CD4-positive, alpha-beta memory T cell (primary cell): ENCODE data around the gene CEPT1. TPM values are rescaled to one million over a fixed set of nuclear protein-coding genes. Genes with fewer than 3 reads are reported as not detected.

ENCODE experiments used
- CTCF ChIA-PET: fragments of 350-600 bp; sonication (Branson Sonifier 250); formaldehyde crosslinking; loops from one replicate; lab custom pipeline; 2021; ENCODE audit warnings: inconsistent platforms; ENCODE audit not compliant: partially characterized antibody; lab: Charles Lee
- POLR2A ChIA-PET: fragments of 350-600 bp; sonication (Branson Sonifier 250); formaldehyde crosslinking; loops from one replicate; lab custom pipeline; 2021; ENCODE audit not compliant: partially characterized antibody; lab: Charles Lee
- DNase-seq, 5 donors: peaks; one replicate each; pipeline versions ENCODE4 v3.0.0 to v3.0.0-alpha.2; 2020 to 2022; ENCODE audit warnings: mixed read lengths in 1 of 5
- H3K27ac ChIP-seq: one replicate; pipeline ENCODE4 v1.7.0; 2013; ENCODE audit warnings: low read depth, low read length
- H3K27me3 ChIP-seq: 2 replicates; pipeline ENCODE4 v1.7.0; 2013; ENCODE audit warnings: mild to moderate bottlenecking, low read length, moderate library complexity; ENCODE audit not compliant: insufficient read depth
- H3K36me3 ChIP-seq: 2 replicates; pipeline ENCODE4 v1.7.0; 2013; ENCODE audit warnings: mild to moderate bottlenecking, low read length, moderate library complexity; ENCODE audit not compliant: insufficient read depth
- H3K4me1 ChIP-seq: 2 replicates; pipeline ENCODE4 v1.7.0; 2013; ENCODE audit warnings: mild to moderate bottlenecking, low read length, moderate library complexity; ENCODE audit not compliant: insufficient read depth
- H3K4me3 ChIP-seq, 2 donors: one replicate each; pipeline ENCODE4 v1.7.0; 2013; ENCODE audit warnings: low read length in 2 of 2, mild to moderate bottlenecking in 1 of 2
- H3K9me3 ChIP-seq, 2 donors: one replicate each; pipeline ENCODE4 v1.7.0; 2013; ENCODE audit warnings: low read length in 2 of 2, control low read depth in 1 of 2; ENCODE audit not compliant: control insufficient read depth in 1 of 2
- H3K27ac Mint-ChIP-seq, 7 donors: one replicate each; pipeline ENCODE4 v1.8.0; 2020 to 2021; ENCODE audit warnings: mixed read lengths in 7 of 7, mild to moderate bottlenecking in 6 of 7, inconsistent platforms in 3 of 7, moderate library complexity in 3 of 7
- H3K27me3 Mint-ChIP-seq, 2 donors: one replicate each; pipeline ENCODE4 v1.8.0; 2020 to 2021; ENCODE audit warnings: mixed read lengths in 2 of 2
- H3K36me3 Mint-ChIP-seq, 2 donors: one replicate each; pipeline ENCODE4 v1.8.0; 2020 to 2021; ENCODE audit warnings: mixed read lengths in 2 of 2, inconsistent platforms in 1 of 2, mild to moderate bottlenecking in 1 of 2
- H3K4me1 Mint-ChIP-seq, 4 donors: one replicate each; pipeline ENCODE4 v1.8.0; 2020 to 2021; ENCODE audit warnings: mixed read lengths in 4 of 4, mild to moderate bottlenecking in 1 of 4
- H3K4me3 Mint-ChIP-seq, 8 donors: one replicate each; pipeline ENCODE4 v1.8.0; 2020 to 2021; ENCODE audit warnings: mixed read lengths in 8 of 8, mild to moderate bottlenecking in 7 of 8, moderate library complexity in 6 of 8, inconsistent platforms in 3 of 8
- H3K9me3 Mint-ChIP-seq, 8 donors: one replicate each; pipeline ENCODE4 v1.8.0; 2020 to 2021; ENCODE audit warnings: mixed read lengths in 8 of 8, mild to moderate bottlenecking in 5 of 8, inconsistent platforms in 3 of 8, moderate library complexity in 1 of 8
- intact Hi-C: fragments of 100-400 bp; cut with micrococcal nuclease; formaldehyde crosslinking; loops from one replicate; pipeline ENCODE4 v1.15.1; 2023
- polyA plus RNA-seq, 2 donors: library from polyadenylated mRNA; unstranded; fragments of 300-500 nt; fragmentation: Illumina TruSeq; gene quantifications; one replicate each; pipeline ENCODE4 v1.2.3, GENCODE V29; 2021
- total RNA-seq, 2 experiments: library from RNA; stranded (reverse); gene quantifications; one replicate each; pipeline ENCODE4 v1.2.3, GENCODE V29; 2021

The CEPT1 gene
- total and polyA plus RNA-seq, 4 experiments from 2014 or later: 18.4 to 49.6 (median 41.2) TPM

GRCh38 chr1:111217183-111217910, 77.3 kb downstream of the CEPT1 start:
- H3K9me3 ChIP-seq: no peaks in the 10 kb centered on the region
- DNase-seq: no peak
- peaks cover 100% of the 10 kb centered on the region for H3K4me1 ChIP-seq
- Mint-ChIP-seq H3K27ac (peak overlapping the region; percentile 87 to 100 (median 97)), H3K4me1 (peaks cover 91 to 100% (median 95%) of the 10 kb centered on the region in 4 donors), H3K4me3 (peak overlapping the region; percentile 11 to 87 (median 73)), H3K27me3 (peaks cover 0 to 2% of the 10 kb centered on the region in 2 donors), H3K9me3 (peaks cover 0 to 9% (median 0%) of the 10 kb centered on the region in 8 donors), H3K36me3 (peaks cover 0 to 13% of the 10 kb centered on the region in 2 donors)
- H3K4me3 ChIP-seq: peak overlapping the region in 1 of 2 donors; percentile 4
- H3K36me3 ChIP-seq: no peaks in the 10 kb centered on the region
- intact Hi-C loops: loop anchor here (2.0 to 10.0 kb wide), 2 partner anchors 77 to 253 kb away; partner anchors contain the start of genes CEPT1, DRAM2 and LRIF1
- H3K27ac ChIP-seq: peak overlapping the region; percentile 48
- H3K27me3 ChIP-seq: no peaks in the 10 kb centered on the region
- ChIA-PET CTCF (interaction anchor here (1.3 to 17.0 kb wide), 6 partner anchors 11 to 252 kb away, joined by 4 to 623 read pairs (median 20); partner anchors contain the start of gene DENND2D), POLR2A (interaction anchor here (0.7 to 18.7 kb wide), 10 partner anchors 9 to 481 kb away, joined by 3 to 1434 read pairs (median 10); partner anchors contain the start of genes CEPT1, CHI3L2, DENND2D and DRAM2)

- peaks cover 86 to 98% (median 93%) of the 10 kb centered on the region in 4 donors for H3K4me1 Mint-ChIP-seq
- DNase-seq: no peak
- H3K4me1 ChIP-seq: peaks cover 99% of the 10 kb centered on the region
- H3K9me3 ChIP-seq: no peaks in the 10 kb centered on the region
- H3K36me3 ChIP-seq: no peaks in the 10 kb centered on the region
- no peaks in the 10 kb centered on the region for H3K27me3 ChIP-seq
- H3K27me3 Mint-ChIP-seq: peaks cover 0 to 2% of the 10 kb centered on the region in 2 donors
- peak overlapping the region; percentile 93 to 100 (median 97) for H3K27ac Mint-ChIP-seq
- intact Hi-C loops: loop anchor here (10.0 kb wide), 1 partner anchor 254 kb away; the partner anchor contains the start of gene LRIF1
- H3K27ac ChIP-seq: peak overlapping the region; percentile 59
- CTCF ChIA-PET: interaction anchor here (0.9 to 17.0 kb wide), 10 partner anchors 10 to 375 kb away, joined by 3 to 623 read pairs (median 4); partner anchors contain the start of gene DENND2D
- peak overlapping the region in 7 of 8 donors; percentile 49 to 95 (median 76) for H3K4me3 Mint-ChIP-seq
- peaks cover 0 to 10% of the 10 kb centered on the region in 2 donors for H3K36me3 Mint-ChIP-seq
- no peak overlapping the region for H3K4me3 ChIP-seq
- H3K9me3 Mint-ChIP-seq: peaks cover 0 to 9% (median 0%) of the 10 kb centered on the region in 8 donors
- POLR2A ChIA-PET: interaction anchor here (0.6 to 18.7 kb wide), 16 partner anchors 8 to 599 kb away, joined by 3 to 1434 read pairs (median 6); partner anchors contain the start of genes CEPT1, CHI3L2, DENND2D and DRAM2
Observed at GRCh38 chr1:111218701-111219556, 78.9 kb downstream of the CEPT1 start.

GRCh38 chr1:111219557-111220286, 79.7 kb downstream of the CEPT1 start:
- Mint-ChIP-seq H3K4me3 (peak overlapping the region; percentile 15 to 95 (median 74)), H3K27ac (peak overlapping the region; percentile 84 to 100 (median 96)), H3K36me3 (peaks cover 0 to 8% of the 10 kb centered on the region in 2 donors), H3K9me3 (peaks cover 0 to 9% (median 0%) of the 10 kb centered on the region in 8 donors), H3K4me1 (peaks cover 81 to 97% (median 90%) of the 10 kb centered on the region in 4 donors), H3K27me3 (peaks cover 0 to 2% of the 10 kb centered on the region in 2 donors)
- intact Hi-C loops: loop anchor here (5.0 to 10.0 kb wide), 4 partner anchors 32 to 405 kb away; partner anchors contain the start of gene LRIF1
- DNase-seq: no peak
- Histone ChIP-seq H3K9me3 (no peaks in the 10 kb centered on the region), H3K27ac (peak overlapping the region; percentile 59), H3K27me3 (no peaks in the 10 kb centered on the region), H3K4me3 (peak overlapping the region in 1 of 2 donors; percentile 4), H3K36me3 (no peaks in the 10 kb centered on the region), H3K4me1 (peaks cover 98% of the 10 kb centered on the region)
- ChIA-PET CTCF (interaction anchor here (0.9 to 17.0 kb wide), 7 partner anchors 24 to 374 kb away, joined by 3 to 623 read pairs (median 5); partner anchors contain the start of gene DENND2D), POLR2A (interaction anchor here (0.8 to 18.7 kb wide), 13 partner anchors 7 to 600 kb away, joined by 3 to 1434 read pairs (median 6); partner anchors contain the start of genes CEPT1, CHI3L2, DENND2D and DRAM2)

- Mint-ChIP-seq H3K36me3 (peaks cover 0 to 7% of the 10 kb centered on the region in 2 donors), H3K27me3 (peaks cover 0 to 2% of the 10 kb centered on the region in 2 donors), H3K4me1 (peaks cover 80 to 97% (median 90%) of the 10 kb centered on the region in 4 donors), H3K27ac (peak overlapping the region; percentile 84 to 100 (median 96)), H3K9me3 (peaks cover 0 to 9% (median 0%) of the 10 kb centered on the region in 8 donors), H3K4me3 (peak overlapping the region; percentile 15 to 95 (median 74))
- Histone ChIP-seq H3K4me3 (peak overlapping the region in 1 of 2 donors; percentile 5), H3K27me3 (no peaks in the 10 kb centered on the region), H3K36me3 (no peaks in the 10 kb centered on the region), H3K27ac (peak overlapping the region; percentile 59), H3K9me3 (no peaks in the 10 kb centered on the region), H3K4me1 (peaks cover 98% of the 10 kb centered on the region)
- intact Hi-C loops: loop anchor here (5.0 to 10.0 kb wide), 3 partner anchors 33 to 404 kb away; no protein-coding TSS in a partner anchor
- ChIA-PET POLR2A (interaction anchor here (1.0 to 18.7 kb wide), 9 partner anchors 6 to 288 kb away, joined by 3 to 1434 read pairs (median 15); partner anchors contain the start of genes CEPT1, CHI3L2, DENND2D and DRAM2), CTCF (interaction anchor here (0.8 to 17.0 kb wide), 8 partner anchors 11 to 287 kb away, joined by 3 to 623 read pairs (median 4); partner anchors contain the start of genes CEPT1, DENND2D and DRAM2)
- DNase-seq: no peak
Observed at GRCh38 chr1:111220302-111220890, 80.4 kb downstream of the CEPT1 start.

- DNase-seq: no peak
- POLR2A ChIA-PET: interaction anchor here (0.7 to 18.7 kb wide), 12 partner anchors 8 to 287 kb away, joined by 3 to 1434 read pairs (median 4); partner anchors contain the start of genes CEPT1, DENND2D and DRAM2
- CTCF ChIA-PET: interaction anchor here (0.8 to 17.0 kb wide), 11 partner anchors 12 to 534 kb away, joined by 3 to 623 read pairs (median 3); partner anchors contain the start of genes CEPT1, DENND2D and DRAM2
- Histone ChIP-seq H3K27me3 (no peaks in the 10 kb centered on the region), H3K4me1 (peaks cover 98% of the 10 kb centered on the region), H3K9me3 (no peaks in the 10 kb centered on the region), H3K4me3 (peak overlapping the region; percentile 8 to 39), H3K36me3 (no peaks in the 10 kb centered on the region), H3K27ac (peak overlapping the region; percentile 54)
- Mint-ChIP-seq H3K36me3 (peaks cover 0 to 2% of the 10 kb centered on the region in 2 donors), H3K27me3 (no peaks in the 10 kb centered on the region), H3K4me3 (peak overlapping the region; percentile 79 to 95 (median 85)), H3K4me1 (peaks cover 79 to 97% (median 90%) of the 10 kb centered on the region in 4 donors), H3K9me3 (peaks cover 0 to 6% (median 0%) of the 10 kb centered on the region in 8 donors), H3K27ac (peak overlapping the region; percentile 89 to 100 (median 96))
- intact Hi-C loops: loop anchor here (5.0 to 10.0 kb wide), 3 partner anchors 34 to 404 kb away; no protein-coding TSS in a partner anchor
Observed at GRCh38 chr1:111221276-111221632, 81.2 kb downstream of the CEPT1 start.
